ENCODE data around the gene IL15.
"Not testable (repeated sequence)": the region's sequence is repeated elsewhere in the genome, so short reads cannot be mapped to it uniquely, and the experiment has no call there.

IL15 gene

DNA sequence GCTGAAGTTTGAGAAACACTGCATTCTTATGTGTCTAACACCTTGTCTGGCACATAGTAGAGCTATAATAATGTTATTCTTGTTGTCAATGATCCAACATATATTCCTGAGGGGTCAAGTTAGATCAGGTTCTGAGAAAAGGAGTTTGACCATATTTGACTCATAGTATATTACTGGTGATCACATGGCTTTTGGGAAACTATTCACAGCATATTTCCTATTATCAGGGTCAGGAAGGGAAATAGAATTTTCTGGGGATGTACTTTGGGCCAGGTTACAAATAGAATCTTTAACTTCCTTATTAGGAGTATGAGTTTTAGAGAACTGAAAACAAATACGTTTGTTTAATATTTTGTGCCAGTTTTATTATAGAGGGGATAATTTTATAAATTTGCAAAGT is 11.6 kb downstream of the IL15 start:
- no peak for DNase-seq

DNA sequence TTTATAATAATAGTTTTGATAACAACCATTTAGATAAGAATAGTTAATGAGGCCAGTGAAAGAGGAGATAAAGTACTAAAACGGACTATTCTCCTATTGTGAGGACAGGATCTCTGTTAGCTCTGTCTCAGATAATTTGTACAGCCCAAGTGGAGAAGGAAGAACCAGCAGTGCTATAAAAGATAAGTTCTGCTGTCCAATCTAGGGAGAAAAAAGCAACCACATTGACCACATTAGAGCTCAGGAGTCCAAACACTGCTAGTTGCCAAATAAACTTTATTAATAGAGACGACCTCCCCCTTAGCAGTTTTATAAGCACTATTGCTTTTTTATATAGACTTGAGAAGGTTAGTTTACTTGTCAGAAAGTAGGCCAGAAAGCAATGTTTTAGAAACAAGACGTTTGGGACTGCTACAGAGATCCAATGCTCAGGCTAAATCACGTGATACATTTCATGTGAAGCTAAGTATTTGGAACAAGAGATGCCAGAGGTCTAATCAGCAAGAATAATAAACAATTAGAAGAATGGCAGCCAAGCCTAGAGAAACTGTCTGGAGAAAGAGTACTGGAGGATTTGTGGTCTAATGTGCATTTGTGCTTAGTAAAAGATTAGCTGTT is 15.9 kb downstream of the IL15 start:
- DNase-seq: no peak

DNA sequence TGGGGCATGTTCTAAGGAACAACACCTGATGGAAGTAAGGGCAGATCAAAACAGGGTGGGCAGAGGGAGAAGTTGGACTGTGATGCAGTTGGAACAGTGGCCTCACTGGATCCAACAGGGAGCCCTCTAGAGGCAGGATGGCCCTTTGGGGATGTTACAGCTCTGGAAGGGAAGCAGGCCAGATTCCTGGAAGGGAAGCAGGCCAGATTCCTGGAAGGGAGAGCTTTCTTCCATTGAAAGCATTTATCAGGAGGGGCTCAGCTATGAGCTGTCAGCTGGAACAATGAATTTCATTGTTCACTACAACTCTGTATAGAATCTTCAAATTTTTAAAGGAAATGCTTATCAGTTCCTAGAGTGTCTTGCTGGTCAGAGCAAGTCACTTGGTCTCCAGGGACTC is 17.7 kb downstream of the IL15 start:
- DNase-seq: no peak

DNA sequence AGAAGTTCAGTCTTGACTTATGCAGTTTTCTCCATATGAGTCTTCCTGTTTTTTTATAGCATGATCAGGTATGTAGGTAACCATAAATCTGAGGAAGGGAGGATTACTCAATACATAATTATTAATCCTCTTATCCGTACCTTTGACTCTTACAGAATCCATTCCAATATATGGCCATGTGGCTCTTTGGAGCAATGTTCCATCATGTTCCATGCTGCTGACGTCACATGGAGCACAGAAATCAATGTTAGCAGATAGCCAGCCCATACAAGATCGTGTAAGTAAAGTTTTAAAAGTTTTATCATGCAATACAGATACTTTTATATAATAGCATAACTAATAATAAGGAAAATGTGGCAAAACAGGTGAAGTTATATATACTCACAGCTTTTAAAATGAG is 19.6 kb downstream of the IL15 start:
- no peak for DNase-seq

DNA sequence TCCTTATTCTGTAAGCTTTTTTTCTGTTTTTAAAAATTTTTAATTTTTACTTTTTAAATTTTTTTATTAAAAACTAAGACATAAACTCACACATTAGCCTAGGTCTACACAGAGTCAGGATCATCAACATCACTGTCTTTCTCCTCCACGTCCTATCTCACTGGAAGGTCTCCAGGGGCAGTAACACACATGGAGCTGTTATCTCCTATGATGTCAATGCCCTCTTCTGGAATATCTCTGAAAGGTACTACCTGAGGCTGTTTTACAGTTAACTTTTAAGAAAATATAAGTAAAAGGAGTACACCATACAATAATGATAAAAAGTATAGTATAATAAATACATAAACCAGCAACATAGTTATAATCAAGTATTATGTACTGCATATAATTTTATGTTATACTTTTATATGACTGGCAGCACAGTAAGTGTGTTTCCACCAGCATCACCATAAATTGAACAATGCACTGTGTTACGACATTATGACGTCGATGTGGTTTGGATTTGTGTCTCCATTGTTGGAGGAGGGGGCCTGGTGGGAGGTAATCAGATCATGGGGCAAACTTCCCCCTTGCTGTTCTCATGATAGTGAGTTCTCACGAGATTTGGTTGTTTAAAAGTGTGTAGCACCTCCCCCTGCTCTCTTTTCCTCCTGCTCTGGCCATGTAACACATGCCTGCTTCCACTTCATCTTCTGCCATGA is 21.3 kb downstream of the IL15 start:
- no peak for DNase-seq

DNA sequence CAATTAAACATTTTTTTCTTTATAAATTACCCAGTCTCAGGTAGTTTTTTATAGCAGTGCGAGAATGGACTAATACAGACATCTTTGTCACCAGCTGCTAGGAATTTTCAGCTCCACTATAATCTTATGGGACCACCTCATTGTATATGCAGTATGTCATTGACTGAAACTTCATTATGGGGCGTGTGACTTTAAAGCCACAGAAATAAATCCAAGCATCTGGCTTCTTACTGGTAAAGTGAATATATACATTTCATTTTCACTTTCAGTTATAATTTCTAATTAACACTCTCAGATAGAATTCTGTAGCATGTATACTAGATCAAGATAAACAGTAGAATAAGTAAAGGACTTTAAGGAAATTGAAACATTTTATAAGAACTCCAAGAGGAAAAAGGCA is 21.9 kb downstream of the IL15 start:
- DNase-seq: no peak

DNA sequence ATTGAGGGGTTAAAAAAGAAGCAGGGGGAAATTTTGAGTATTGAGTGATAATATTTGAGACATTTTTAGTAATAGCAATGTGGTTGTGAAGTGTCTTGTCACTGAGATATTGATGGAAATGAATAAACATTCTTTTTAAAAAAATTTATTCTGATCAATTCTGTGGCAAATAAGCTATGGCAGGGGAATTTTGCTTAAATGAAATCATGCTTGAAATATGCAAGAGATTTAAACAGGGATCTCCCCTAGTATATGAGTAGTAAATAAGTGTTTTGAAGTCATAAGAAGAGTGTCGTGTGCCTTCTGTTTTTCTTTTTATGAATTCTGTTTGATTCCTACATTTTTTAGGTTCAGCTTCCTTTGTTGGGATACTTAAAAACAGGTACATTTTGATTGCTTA is 23.2 kb downstream of the IL15 start:
- DNase-seq: no peak

DNA sequence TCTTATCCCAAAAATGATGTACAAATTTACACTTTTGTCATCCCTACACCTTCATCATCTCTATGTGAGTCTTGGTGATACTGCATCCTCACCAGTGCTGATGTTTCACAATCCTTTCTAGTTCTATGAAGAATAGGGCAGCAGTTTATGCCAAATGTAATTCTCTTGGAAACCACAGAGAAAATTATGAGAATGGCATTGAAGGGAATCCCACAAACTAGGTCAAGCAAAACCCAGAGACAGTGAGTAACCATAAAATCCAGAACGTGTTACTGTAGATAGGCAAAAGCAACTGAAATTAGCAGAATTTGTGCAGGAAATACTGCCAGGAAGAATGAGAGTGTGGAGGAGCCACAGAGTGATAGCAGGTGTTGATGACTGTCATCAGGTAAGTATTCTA is 24.5 kb downstream of the IL15 start:
- DNase-seq: no peak

DNA sequence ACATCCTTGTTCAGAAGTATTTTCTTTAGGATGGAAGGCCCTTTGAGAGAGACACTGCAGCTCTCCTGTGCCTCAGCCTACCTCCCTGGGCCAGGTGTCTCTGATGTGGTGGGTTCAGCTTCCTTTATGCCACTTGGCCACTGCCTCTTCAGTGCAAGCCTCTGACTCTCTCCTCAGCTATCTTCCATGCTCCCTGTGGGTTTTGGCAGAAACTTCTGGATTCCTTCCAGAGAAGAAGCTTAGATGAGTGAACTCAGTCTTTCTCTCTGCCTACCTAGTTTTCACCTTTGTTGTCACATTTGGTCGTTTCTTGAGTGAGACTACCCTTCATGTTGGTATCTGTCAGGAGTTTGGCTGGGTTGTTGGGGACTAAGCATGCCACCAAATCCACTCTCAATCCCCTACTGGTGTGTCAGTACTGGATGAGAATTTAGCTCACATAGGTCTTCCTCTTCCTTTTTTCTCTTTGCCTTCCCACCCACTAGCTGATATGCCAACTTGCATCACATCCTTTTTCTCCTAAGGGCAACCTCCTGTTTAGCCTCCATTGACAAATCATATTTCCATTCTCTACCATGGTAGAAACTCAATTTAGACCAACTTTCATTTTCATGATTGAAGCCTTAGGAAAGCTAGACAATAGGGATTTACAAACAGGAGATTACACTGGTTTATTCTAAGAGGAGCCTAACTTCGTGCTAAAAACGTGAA is 32.0 kb downstream of the IL15 start:
- no peak for DNase-seq

DNA sequence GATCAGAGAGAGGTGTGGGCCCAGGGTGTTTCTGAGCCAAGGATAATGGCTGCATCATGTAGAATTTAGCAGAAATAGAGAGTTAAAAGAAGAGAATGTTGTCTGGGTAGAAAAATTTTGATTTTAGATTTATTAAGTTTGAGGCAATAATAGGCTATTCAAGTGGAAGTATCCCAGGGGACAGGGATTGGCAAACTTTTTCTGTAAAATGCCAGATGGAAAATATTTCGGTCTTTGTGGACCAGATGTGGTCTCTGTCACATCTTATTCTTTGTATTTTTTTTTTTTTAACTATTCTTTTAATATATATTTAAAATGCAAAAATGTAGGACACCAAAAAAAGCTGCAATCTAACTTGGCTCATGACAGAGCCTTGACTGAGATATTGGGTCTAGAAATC is 33.1 kb downstream of the IL15 start:
- no peak for DNase-seq

DNA sequence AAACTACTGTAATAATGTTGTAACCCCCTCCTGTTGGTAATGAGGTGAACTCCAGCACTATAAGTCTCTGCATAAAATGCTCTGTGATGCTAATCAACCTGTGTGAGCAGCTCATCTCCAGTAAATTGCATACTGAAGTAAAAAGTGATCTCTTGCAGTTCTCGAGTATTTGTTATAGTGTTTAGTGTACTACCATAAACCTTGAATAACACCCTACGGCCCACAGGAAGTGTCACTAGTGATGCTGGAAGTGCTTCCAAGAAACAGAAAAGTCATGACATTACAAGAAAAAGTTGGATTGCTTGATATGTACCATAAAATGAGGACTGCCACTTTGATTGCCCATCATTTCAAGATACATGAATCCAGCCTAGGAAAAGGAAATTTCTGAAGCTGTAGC is 39.0 kb downstream of the IL15 start:
- DNase-seq: no peak

DNA sequence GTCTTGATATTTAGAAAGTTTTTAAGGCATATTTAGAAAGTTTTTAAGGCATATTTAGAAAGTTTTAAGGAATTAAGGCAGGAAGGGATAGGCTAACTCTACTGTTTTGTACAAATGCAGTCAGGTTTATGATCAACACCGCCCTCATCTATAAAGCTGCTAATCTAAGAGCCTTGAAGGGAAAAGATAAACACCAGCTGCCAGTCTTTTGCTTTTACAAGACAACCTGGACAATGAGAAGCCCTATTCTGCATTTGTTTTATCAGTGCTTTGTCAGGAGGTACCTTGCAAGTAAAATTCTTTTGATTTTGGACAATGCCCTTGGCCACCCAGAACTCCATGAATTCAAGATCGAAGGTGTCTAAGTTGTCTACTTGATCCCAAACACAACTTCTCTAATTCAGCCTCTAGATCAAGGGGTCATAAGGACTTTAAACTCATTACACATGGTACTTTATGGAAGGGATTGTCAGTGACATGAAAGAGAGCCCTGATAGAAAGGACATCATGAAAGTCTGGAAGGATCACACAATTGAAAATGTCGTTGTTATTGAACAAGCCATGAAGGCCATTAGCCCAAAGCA is 39.8 kb downstream of the IL15 start:
- no peak for DNase-seq

DNA sequence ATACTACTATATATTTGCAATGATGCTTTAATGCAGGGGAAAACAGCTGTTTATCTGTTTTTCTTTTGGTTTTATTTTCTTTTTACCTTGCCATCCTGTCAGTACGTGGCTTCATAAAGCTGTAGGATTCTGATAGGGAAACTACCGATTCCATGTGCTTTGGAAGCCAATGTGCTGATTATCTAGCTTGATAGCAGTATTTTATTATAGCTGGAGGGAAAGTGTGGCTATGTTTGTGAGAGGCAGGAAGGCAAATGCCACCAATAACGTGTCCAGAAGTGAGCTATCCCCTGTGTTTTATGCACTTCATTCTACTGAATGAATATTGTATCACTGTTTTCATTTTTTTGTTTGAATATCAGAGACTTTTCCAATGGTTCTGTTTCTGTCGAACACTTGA is 43.7 kb downstream of the IL15 start:
- DNase-seq: no peak

DNA sequence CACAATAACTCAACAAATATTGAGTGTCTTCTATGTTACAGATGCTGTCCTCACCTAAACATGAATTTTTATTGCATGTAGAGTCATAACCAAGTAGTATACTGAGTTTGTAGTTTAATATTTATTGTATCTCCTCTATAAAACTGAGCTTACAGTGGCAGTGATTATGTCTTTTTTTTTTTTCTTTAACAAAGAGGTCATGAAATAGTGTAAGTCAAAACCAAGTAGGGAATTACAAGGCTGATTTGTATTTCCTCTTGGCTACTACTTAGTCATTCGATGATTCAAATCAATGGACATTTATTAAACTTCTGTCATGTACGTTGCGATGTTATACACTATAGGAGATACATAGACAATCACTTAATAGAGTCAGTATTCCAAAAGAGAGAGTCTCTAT is 48.4 kb downstream of the IL15 start:
- DNase-seq: no peak

DNA sequence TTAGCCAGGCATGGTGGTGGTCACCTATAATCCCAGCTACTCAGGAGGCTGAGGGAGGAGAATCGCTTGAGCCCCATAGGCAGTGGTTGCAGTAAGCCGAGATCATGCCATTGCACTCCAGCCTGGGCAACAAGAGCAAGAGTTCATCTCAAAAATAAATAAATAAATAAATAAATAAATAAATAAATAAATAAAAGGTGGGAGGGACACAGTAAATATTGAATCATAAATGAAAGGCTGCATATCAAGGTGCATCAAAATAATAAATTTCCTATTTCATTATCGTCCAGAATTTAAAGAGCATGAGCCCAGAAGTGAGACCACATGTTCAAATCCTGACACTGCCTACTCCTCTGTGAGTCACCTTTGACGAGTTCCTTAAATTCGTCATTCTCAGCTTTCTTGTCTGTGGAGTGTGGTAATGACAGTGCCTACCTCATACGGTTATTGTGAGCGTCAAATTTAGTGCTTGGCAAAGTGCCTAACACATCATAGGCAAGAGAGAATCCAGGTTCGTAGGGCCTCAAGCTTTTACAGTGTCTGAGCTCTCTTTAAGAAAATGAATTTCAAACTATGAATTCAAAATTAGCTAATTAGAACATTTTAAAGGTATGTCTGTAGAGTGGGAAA is 49.9 kb downstream of the IL15 start:
- peak; percentile 21 for DNase-seq

DNA sequence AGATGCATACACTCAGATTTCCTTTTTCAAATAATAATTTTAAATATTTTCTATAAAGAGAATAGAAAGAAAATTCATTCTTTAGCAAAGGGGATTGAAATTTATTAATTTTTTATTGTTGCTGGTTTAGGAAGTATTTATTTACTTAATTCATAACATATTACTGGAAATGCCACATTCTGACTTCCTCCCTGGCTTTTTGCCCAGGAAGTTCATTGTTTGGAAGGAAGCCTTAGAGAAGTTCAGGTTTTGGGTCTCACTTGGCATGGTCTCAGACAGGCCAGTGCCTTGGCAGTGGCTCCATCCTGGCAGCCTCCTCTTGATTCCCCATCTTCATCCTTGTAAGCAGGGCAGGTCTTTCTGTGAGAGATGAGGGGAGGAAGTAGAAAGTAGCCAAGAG is 50.5 kb downstream of the IL15 start:
- no peak for DNase-seq

DNA sequence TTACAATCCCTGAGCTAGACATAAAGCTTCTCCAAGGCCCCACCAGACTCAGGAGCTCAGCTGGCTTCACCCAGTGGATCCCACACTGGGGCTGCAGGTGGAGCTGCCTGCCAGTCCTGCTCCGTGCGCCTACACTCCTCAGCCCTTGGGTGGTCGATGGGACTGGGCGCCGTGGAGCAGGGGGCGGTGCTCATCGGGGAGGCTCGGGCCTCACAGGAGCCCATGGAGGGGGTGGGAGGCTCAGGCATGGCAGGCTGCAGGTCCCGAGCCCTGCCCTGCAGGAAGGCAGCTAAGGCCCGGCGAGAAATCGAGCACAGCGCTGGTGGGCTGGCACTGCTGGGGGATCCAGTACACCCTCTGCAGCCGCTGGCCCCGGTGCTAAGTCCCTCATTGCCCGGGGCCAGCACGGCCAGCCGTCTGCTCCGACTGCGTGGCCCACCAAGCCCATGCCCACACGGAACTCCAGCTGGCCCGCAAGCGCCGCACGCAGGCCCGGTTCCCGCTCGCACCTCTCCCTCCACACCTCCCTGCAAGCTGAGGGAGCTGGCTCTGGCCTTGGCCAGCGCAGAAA is 53.4 kb downstream of the IL15 start:
- not testable (repeated sequence) for DNase-seq

DNA sequence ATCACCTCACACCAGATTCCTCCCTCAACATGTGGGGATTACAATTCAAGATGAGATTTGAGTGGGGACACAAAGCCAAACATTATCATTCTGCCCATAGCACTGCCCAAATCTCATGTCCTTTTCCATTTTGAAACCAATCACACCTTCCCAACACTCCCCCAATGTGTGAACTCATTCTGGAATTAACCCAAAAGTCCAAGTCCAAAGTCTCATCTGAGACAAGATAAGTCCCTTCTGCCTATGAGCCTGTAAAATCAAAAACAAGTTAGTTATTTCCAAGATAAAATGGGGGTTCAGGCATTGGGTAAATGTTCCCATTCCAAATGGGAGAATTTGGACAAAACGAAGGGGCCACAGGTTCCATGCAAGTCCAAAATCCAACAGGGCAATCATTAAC is 54.9 kb downstream of the IL15 start:
- not testable (repeated sequence) for DNase-seq

DNA sequence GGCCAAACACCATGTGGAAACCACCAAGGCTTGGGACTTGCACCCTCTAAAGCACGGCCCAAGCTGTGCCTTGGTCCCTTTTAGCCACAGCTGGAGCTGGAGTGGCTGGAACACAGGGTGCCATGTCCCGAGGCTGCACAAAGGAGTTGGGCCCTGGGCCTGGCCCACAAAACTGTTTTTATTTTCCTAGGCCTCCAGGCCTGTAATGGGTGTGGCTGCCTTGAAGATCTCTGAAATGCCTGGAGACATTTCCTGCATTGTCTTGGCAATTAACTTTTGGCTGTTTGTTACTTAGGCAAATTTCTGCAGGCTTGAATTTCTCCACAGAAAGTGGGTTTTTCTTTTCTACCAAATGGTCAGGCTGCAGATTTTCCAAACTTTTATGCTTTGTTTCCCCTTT is 55.7 kb downstream of the IL15 start:
- no peak for DNase-seq

DNA sequence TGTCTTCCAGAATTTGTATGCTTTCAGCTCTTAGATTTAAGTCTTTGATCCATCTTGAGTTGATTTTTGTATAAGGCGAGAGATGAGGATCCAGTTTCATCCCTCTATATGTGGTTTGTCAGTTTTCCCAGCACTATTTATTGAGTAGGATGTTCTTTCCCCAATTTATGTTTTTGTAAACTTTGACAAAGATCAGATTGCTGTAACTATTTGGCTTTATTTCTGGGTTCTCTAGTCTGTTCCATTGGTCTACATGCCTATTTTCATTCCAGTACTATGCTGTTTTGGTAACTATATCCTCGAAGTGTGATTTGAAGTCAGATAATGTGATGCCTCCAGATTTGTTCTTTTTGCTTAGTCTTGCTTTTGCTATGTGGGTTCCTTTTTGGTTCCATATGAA is 60.7 kb downstream of the IL15 start:
- no peak for DNase-seq

DNA sequence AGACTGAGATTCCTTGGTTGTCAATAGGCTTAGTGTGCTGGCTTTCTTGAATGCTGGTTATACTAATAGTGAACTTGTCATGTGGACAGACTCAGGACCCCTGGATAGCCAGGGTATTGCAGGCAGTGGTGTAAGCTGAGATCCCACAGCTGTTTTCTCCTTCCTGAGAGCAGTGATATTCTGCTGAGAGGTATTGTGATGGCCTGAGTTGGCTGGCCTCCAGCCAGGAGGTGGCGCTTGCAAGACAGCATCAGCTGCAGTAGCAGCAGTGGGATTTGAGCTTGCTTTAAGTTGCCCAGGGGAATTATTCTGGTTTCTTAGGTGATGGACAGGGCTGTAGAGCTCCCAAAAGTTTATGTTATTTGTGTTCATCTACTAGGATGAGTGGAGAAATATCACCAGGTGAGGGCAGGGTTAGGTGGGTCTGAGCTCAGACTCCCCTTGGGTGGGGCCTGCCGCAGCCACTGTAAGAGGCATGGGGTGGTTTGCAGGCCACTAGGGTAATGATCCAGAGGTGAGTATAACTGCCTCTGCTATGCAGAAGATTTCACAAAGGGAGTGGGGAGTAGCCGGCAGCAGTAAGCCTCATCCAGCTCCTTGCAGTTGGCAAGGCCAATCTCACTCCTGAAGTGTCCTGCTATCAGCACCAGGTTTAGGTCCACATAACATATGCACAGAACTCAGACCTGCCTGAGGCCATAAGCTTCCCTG is 66.2 kb downstream of the IL15 start:
- DNase-seq: peak; percentile 14

DNA sequence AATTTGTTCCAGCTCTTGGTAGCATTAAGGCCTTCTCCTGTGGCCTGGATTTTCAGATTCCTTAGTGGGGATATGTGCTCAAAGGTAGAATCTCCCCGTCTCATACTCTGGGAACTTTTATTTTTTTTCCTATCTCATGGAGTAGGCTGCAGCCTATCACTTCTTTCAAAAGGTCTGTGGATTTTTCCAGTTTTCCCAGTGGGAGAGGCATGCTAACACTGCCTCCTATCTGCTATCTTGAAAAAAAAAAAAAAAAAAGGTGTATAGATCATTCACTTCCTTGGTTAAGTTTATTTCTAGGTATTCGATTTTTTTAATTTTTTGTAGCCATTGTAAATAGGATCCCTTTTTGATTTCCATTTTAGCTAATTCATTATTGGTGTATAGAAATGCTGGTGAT is 67.1 kb downstream of the IL15 start:
- no peak for DNase-seq
